Stimulated activated CD8-positive, alpha-beta memory T cell treated with anti-CD3 and anti-CD28 coated beads, Interleukin-7, amount 100 ng/mL, for 24 hours (primary cell): ENCODE measurements around the gene TMEM255B.

Source experiments
- DNase-seq: peaks from one replicate; pipeline ENCODE4 v3.0.0-alpha.2; 2020; ENCODE audit warnings: low read depth

TMEM255B gene

GRCh38 chr13:113804017-113804702 is 45.1 kb downstream of the TMEM255B start:
- DNase-seq, result no peak

GRCh38 chr13:113804703-113805430 is 45.8 kb downstream of the TMEM255B start:
- DNase-seq, result no peak

- no peak for DNase-seq
Observed at GRCh38 chr13:113805431-113806103, 46.5 kb downstream of the TMEM255B start.

- no peak for DNase-seq
Observed at GRCh38 chr13:113806104-113806471, 47.1 kb downstream of the TMEM255B start.

GRCh38 chr13:113806526-113806925 is 47.5 kb downstream of the TMEM255B start:
- DNase-seq, result no peak

GRCh38 chr13:113808058-113808834 is 49.2 kb downstream of the TMEM255B start:
- DNase-seq, result no peak

- DNase-seq, result no peak
Observed at GRCh38 chr13:113809934-113810333, 50.9 kb downstream of the TMEM255B start.

- no peak for DNase-seq
Observed at GRCh38 chr13:113810640-113811039, 51.6 kb downstream of the TMEM255B start.

- DNase-seq, result no peak
Observed at GRCh38 chr13:113811081-113811928, 52.3 kb downstream of the TMEM255B start.

- DNase-seq, result no peak
Observed at GRCh38 chr13:113812178-113813040, 53.4 kb downstream of the TMEM255B start.

GRCh38 chr13:113813070-113813748 is 54.2 kb downstream of the TMEM255B start:
- DNase-seq, result no peak

GRCh38 chr13:113813749-113814434 is 54.9 kb downstream of the TMEM255B start:
- DNase-seq, result no peak

- no peak for DNase-seq
Observed at GRCh38 chr13:113814435-113814821, 55.4 kb downstream of the TMEM255B start.

- DNase-seq, result no peak
Observed at GRCh38 chr13:113815151-113816058, 56.4 kb downstream of the TMEM255B start.

GRCh38 chr13:113816254-113816929 is 57.4 kb downstream of the TMEM255B start:
- DNase-seq, result no peak

GRCh38 chr13:113816946-113817859 is 58.2 kb downstream of the TMEM255B start:
- DNase-seq, result peak; percentile 59
